HG02798 (cell line): ENCODE results near the gene UBL4B.
"Not testable (repeated sequence)": the region's sequence is repeated elsewhere in the genome, so short reads cannot be mapped to it uniquely, and the experiment has no call there.

Source experiments
- ATAC-seq: cut with Tn5 transposase; IDR thresholded peaks from one replicate; pipeline ENCODE4 v1.9.1; 2021; ENCODE audit warnings: mild to moderate bottlenecking; ENCODE audit not compliant: unreplicated experiment, poor library complexity

Gene UBL4B, protein sequence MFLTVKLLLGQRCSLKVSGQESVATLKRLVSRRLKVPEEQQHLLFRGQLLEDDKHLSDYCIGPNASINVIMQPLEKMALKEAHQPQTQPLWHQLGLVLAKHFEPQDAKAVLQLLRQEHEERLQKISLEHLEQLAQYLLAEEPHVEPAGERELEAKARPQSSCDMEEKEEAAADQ

DNA sequence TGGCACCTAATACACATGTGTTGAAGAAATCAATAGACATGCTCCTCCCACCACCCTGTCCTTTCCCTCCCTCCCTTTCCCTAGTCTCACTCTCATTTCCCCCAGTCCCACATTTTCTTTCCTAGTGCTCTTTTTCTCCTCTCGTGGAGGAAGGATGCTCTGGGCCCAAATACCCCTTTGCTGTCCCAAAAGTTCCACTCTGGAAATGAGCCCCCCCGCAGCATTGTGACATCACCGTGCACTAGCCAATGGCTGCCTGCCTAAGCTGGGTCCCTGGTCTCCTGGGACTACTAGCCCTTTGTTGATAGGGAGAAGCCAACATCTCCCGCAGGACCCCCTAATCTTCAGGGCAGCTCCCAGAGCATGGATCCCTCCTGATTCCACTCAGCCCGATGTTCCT, at the start of gene UBL4B:
Gene UBL4B (plus strand): TSS at position 301 of the 400 bp plus-strand sequence. CDS start 92 bp downstream, at position 393.
- ATAC-seq, result no peak

DNA sequence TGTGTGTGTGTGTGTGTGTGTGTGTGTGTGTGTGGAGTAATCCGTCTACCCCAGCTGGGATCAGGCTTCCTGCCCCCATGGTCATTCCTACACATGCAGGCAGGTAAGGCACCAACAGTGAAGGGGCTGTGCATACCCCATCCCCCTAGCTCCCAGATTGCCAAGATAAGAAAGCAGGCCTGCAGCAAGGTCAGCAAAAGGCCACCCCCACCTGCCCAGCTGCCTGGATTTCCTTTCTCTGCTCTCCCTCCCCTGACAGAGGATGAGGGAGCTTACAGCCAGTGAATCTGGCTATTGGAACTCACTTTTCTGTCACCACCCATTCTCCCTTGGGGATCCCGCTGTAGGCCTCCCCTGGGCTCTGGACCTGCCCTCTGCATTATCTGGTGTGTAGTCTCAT, 49.6 kb upstream of the UBL4B start:
- no peak for ATAC-seq

DNA sequence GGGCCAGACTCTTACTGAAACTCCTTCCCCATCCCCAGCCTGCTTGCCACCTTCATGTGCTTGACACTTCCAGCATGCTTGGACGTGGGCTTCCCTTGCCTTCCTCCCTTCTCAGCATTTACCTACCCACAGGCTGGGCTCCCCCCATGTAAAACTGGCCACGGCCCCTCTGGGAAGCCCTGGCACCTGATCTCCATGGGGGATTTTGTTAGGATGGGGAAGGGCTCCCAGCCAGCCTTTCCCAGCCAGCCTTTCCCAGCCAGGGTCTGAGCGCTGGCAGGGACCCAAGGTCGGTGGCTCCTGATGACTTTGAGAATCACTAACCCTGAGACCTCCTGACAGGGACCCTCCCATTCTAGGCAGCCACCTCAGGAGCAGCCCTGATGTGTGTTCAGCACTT, 48.5 kb upstream of the UBL4B start:
- no peak for ATAC-seq

DNA sequence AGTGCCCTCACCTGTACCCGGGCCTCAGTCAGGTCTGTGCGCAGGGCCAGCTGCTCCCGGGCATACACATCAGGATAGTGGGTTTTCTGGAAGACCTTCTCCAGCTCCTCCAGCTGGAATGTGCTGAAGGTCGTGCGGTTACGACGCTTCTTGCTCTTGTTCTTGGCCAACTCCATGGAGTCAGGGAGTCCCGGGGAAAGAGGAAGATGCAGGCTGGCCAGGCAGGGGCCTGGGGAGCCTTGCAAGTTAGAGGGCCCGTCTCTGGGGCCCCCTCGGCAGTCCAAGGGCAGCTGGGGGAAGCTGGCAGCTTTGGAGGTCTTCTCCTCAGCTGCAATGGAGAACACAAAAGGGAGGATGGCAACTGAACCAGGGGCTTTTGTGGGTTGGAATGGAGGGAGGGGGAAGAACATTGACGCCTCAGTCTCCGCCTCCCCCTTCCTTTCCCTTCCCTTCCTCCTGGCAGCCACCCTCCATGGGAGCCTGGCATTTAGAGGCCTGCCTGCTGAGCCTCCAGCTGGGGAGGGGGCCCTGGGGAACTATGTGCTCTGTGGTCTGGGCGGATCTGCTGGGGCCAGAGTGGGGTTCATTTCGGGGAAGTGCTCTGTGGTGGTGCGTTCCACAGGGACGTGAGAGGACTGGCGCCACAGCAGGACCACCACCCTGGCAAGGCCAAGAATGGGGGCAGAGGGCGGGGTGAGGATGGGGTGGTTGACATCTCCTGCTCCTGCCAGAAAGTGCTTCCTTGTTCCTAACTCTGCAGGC, 47.5 kb upstream of the UBL4B start:
- ATAC-seq, result no peak

DNA sequence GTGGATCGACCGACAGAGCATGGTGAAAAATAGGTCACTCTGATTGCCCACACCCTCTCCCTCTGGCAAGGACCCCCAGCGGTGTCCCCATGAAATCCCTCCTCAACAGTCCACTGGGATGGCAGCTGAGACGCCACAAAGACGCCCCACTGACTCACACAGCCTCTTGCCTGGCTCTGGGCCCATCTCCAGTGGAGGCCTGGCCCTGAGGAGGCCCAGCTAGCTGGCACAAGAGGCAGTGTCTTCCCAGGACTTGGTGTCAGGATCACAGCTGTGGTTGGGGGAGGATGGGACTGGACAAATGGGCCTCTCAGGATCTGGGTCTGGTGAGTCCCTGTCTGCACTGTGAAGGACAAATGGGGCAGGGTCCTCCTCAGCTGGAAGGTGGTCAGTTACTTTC, 46.4 kb upstream of the UBL4B start:
- no peak for ATAC-seq

DNA sequence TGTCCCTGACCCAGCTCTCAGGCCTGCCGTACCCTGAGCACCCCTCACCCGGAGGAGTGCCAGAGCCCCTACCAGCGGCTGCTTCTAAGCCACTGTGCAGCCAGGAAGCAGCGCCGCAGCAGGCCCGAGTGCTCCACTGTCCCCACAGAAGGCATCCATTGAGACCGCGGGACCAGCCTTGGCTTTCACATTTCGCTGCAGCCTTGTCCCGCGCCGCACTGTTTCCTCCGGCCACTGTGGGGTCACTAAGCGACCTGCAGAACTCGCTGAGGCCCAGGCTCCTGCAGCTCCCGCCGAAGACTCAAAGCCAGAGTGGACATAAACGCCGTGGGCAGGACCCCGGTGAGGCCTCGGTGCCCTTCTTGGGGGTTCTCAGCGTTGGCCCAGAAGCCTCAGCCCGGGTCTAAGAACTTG, 44.8 kb upstream of the UBL4B start:
- ATAC-seq, result no peak

DNA sequence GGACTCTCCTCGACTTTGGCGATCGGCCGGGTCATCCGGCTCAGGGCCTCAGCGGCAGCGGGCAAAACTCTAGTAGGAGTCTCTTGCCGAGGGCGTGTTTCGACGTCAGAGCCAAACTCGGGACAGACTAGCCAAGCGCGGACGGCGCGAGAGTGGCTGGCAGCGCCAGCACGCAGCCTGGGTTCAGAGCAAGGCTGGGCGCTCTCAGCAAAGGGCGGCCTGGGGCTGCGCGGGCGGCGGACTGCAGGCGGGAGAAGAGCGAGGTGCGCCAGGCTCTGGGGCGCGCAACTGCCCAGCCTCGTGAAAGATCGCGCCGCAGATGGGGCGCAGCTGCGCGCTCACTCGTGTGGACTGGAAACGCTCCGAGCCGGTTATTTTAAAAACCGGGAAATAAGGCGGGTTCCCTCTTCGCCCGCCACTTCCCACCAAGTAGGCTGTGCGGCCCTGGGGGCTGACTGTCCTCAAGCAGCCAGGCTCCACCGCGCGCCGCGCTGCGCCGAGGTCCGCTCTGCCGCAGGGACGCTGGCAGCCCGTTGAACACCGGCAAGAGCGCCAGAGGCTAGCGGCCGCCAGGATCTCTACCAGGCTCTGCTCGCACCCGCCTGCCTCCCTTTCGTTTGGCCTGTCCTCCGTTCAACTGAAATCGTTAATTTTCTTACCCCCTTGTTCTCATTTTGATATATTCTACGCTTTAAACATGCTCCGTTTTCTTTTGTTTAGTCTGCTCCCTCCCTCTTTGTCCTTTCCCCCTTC, 44.2 kb upstream of the UBL4B start:
- ATAC-seq, result no peak

DNA sequence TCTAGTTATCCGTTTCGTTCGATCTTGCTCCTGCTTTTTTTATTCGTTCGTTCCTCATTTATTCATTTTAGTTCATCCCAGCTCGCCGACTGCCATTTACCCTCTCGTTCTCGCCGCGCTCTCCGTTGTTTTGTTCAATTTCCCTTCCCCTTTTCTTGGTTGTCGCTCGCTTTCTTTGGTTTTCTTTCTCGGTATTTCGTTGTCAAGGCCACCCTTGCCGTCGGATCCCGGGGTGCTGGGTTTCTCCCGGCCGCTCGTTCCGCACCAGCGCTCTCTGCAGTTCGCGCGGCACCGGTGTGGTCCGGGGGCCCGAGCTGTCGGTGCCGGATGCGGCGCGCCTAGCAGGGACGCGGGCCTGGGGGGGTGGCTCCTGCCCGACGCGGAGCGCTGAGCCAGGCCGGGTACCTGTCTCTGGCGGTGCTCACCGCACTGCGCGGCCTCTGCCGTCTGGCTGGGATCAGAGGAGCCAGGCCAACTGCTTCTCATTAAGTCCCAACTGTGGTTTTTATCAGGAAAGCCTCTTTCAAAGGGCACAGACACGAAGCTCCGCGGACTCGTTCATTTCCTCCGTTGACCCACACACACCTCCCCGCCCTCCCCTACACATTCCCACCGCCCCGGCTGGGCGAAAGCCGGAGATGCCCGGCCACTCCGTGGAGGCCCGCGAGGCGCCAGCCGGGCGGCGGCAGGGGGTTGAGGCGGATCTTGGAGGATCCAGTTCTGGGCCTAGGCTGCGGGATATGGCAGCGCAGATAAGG, 43.4 kb upstream of the UBL4B start:
- ATAC-seq, result no peak

DNA sequence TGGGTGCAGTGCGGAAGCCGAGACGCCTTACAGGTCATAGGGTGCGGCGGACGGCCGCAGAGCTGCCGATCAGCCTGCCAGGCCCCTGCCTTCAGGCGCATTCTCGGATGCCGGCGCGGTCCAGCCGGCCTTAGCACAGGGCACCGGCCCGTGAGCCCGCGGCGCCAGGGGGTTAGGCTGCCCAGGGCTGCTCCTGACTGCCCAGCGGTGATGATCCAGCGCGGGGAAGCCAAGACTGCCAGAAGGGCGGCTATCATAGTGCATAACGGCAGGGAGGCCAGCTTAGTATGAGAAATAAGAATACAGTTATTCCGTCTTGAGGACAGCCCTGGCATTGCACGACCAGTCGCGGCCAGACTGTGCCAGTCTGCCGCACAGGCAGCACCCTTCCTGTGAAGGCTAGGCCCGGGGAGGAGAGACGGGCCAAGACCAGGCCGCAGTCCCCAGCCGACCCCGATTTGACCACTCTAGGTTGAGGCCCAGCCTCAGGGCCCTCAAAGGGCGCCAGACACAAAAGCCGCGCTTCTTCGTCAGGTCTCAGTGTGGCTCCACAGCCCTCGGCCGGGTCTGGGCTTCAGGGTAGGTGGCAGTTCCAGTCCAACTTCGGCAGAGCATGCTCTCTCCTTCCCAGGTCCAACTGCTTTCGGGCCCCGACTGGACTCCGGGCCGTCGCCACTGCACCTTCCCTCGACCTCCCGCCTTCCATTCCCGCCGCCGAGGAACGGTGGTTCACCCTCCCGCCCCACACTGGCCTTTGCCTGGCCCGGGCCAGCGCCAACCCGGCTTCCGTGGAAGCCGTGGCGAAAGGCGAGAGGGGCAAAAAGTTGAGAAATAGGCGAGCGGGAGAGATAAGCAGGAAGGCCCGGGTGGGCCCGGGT, 42.6 kb upstream of the UBL4B start:
- ATAC-seq, result no peak

DNA sequence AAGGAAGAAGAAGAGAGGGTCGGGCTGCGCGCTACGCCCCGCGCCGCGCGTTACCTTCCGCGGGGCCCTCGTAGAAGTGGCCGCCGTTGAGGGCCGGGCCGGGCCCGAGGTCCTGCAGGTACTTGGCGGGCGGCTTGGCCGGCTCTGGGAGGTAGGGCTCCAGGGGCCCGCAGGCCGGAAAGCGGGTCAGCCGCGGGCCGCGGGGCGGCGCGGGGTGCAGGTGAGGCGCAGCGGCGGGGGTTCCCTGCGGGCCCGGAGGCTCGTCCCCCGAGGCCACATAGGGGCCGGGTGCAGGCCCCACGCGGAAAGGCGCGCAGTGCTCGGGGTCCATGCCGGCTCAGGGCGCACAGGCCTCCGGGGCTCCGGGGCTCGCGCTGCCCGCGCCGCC, 42.0 kb upstream of the UBL4B start:
- no peak for ATAC-seq

DNA sequence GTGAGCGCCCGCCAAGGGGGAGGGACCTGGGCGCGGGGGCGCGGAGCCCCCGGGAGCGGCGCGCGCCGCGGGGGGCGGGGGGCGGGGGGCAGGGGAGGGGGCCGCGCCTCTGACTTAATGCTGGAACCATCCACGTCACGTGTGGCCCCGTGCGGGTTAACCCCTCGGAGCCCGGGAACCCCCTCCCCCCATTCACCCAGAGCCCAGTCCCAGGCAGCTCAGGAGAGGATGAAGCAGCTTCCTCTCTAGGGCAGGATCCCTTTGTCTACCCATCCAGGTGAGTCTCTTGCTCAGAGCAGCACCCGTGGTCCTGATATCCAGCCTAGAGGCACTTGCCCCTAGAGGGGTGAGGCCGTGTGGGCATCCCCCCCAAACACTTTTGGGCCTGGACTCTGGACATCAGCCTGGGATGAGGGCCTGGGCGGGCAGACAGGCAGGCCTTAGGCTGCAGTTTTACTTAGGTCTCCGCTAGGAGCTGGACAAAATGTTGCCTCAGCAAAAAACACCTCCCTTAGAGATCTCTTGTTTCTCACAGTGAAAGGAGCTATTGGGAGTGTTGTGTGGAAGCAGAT, 41.5 kb upstream of the UBL4B start, which contains the start of gene ALX3:
Gene ALX3 (minus strand): TSS at position 2 of the 572 bp plus-strand sequence. CDS start 60 bp downstream, outside the sequence.
- ATAC-seq, result no peak

DNA sequence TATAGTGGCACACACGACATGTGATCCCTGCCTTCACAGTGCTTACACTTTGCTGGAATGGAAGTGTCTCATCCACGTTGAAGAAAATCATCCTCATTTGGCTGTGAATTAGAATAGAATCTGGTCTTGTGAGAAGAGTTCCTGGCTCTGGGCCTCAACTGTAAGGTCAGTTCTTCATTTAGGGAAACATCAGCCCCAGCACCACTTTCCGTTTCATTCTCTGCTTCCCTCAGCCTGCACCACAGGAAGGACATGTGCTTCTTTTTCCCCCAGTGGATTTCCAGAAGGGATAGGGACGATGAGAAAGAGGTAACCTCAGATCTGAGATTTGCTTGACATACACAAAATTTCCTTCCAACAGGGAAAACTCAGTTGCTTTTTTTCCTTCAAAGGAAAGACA, 38.1 kb upstream of the UBL4B start:
- no peak for ATAC-seq

DNA sequence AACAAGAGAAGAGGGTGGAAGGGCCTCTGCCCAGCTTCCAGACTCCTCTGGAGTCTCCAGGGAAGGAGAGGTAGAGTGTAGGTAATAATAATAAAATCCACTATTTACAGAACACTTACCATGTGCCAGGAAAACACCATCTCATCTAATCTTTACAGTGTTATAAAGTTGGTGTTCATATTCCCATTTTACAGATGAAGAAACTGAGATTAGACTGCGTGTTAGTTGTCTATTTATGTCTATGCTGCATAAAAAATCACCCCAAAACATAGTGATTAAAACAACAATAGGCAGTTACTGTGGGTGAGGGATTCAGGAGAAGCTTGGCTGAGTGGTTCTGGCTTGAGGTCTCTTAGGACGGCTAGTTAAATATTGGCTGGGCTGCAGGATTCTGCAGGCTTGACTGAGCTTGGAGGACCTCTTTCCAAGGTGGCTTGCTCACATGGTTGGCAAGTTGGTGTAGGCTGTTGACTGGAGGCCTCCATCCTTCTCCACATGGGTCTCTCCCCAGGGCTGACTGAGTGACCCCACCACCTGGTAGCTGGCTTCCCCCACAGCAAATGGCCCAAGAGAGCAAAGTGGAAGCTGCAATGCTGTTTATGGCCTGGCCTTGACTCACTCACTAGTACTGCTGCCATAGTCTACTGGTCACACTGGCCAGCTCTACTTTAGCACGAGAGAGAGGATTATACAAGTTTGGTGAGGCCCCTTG, 35.3 kb upstream of the UBL4B start:
- ATAC-seq, result no peak

DNA sequence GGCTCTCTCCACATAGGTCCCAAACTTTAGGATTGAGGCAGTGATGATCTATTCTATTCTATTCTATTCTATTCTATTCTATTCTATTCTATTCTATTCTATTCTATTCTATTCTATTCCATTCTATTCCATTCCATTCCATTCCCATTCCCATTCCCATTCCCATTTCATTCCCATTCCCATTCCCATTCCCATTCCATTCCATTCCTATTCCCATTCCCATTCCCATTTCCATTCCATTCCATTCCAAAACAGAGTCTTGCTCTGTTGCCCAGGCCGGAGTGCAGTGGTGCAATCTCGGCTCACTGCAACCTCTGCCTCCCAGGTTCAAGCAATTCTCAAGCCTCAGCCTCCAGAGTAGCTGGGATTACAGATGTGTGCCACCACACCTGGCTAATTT, 32.2 kb upstream of the UBL4B start:
- ATAC-seq, result not testable (repeated sequence)

DNA sequence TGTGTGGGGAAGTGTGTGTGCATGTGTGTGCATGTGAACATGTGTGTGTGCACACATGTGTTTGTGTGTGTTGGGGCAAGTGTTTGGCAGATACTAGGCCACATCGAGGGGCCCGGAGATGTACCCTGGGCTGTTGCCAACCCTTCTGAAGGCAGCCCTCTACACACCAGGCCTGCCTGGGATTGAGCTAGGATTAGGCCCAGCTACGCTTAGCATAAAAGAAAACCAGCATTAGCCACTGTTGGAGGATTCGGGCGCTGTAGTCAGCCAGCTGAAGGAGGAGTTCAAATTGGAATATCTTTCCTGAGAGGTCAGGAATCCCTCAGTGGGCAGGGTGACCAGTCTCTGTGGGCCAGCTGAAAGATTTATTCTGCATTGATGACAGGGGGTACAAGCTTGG, 31.2 kb upstream of the UBL4B start:
- ATAC-seq, result no peak

DNA sequence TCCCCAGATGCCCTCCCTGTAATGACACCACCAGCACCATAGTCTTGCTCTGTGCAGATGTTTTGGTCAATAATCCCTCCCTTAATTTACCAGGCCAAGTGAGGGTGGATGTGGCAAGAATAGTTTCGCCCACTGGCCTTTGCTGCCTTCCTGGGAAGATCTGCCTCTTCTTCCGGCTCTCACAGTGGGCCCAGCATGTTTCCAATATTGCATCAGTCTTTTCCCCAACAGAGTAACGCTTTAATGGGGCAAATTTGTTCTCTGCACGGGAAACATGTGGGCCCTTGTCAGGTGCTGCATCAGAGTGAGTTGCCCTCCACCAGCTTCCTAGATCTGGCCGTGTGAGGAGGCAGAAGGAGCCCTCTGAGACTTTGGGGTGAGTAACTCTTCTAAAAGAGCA, 29.8 kb upstream of the UBL4B start:
- ATAC-seq, result no peak

DNA sequence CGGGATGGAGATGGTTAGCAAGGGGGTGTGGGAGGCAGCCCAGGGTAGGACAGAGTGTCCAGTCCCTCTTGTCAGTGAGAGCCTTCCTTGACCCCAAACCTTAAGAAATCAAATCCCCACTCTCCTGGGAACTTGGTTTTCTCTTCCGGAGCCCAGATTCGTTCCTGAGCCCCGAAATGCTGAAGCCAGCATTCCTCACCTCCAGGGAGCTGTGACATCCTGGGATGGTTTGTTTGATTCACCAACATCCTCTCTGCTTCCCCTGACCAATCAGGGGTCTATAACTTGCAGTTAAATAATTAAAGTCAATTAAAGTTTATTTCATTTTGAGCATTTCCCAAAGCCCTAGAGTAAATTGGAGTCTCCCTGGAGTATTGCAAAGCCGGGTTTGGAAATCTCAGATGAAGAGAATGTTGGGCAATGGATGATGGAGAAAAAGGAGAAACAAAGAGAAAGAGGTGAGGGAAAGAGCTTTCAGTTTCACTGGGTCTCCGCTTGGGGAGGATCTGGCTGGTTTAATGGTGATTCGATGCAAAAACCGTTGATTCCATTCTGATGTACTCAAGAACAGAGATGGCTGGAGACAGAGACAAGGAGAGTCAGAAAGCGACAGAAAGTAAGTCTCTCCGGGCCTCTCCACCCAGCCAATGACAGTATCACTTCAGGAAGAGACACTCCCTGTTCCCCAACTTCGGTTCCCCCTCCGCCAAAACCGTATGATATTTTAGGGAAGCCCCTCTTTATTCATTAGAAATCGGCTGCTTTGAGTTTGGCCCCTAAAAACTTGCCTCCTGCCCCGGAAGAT, 29.0 kb upstream of the UBL4B start:
- no peak for ATAC-seq

DNA sequence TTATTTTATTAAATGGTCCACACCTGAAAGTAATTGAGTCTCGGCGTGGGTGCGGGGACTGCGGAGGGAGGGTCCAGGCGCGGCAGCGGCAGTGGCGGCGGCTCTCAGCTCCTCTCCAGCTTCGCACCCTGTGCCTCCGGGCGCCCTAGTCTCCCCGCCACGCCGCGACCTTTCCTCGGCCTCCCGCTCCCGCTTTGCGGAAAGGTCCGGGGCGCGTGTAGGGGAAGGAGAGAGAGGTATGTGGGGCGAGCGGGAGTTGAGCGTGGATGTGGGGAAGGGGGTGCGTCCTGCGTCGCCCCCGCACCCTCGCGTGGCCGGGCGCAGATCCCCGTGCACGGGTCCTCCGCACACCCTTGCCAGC, 28.4 kb upstream of the UBL4B start:
- ATAC-seq, result no peak
